ENCODE measurements around the gene FOXO3. TPM values are rescaled to one million over a fixed set of nuclear protein-coding genes. Genes with fewer than 3 reads are reported as not detected.
A peak's percentile ranks its signal among the peaks of the same experiment; 100 is the strongest.

FOXO3 gene
- total and polyA plus RNA-seq, 2 experiments from 2014 or later = 20.2 to 20.8 TPM

DNA sequence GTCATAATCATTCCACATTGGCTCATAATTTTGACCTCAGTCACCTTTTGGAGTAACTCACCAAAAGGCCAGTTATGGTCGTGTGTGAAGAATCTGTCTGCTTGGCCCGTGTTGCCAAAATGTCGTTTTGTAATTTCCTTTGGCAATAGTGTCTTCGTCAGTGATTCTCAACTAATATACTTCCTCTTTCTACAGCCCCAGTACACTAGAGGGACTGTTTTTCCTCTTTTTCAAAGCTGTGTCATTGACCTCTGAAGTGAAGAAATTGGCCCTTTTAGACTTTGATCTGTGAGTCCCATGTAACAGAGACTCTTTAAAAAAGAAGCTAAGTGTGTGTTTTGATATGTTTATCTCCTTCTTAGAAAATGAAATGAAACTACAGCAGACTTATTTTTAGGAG is 5.2 kb downstream of the FOXO3 start:
- Histone ChIP-seq H3K27me3 (peaks cover 18% of the 10 kb centered on the region), H3K9me3 (ENCODE audit: low read depth) (no peaks in the 10 kb centered on the region), H3K4me3 (no peak overlapping the region), H3K4me1 (ENCODE audit: low read depth) (peaks cover 20% of the 10 kb centered on the region), H3K27ac (no peak overlapping the region), H3K36me3 (peaks cover 4% of the 10 kb centered on the region)
- DNase-seq (ENCODE audit: low read depth in 1 of 2, low spot score in 1 of 2) = peak in 1 of 2 donors; percentile 81
- TF ChIP-seq, protein P1, sequence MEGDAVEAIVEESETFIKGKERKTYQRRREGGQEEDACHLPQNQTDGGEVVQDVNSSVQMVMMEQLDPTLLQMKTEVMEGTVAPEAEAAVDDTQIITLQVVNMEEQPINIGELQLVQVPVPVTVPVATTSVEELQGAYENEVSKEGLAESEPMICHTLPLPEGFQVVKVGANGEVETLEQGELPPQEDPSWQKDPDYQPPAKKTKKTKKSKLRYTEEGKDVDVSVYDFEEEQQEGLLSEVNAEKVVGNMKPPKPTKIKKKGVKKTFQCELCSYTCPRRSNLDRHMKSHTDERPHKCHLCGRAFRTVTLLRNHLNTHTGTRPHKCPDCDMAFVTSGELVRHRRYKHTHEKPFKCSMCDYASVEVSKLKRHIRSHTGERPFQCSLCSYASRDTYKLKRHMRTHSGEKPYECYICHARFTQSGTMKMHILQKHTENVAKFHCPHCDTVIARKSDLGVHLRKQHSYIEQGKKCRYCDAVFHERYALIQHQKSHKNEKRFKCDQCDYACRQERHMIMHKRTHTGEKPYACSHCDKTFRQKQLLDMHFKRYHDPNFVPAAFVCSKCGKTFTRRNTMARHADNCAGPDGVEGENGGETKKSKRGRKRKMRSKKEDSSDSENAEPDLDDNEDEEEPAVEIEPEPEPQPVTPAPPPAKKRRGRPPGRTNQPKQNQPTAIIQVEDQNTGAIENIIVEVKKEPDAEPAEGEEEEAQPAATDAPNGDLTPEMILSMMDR (IDR thresholded peaks at IDR 0.05; ENCODE audit: low read depth, low read length) = peak; percentile 22

DNA sequence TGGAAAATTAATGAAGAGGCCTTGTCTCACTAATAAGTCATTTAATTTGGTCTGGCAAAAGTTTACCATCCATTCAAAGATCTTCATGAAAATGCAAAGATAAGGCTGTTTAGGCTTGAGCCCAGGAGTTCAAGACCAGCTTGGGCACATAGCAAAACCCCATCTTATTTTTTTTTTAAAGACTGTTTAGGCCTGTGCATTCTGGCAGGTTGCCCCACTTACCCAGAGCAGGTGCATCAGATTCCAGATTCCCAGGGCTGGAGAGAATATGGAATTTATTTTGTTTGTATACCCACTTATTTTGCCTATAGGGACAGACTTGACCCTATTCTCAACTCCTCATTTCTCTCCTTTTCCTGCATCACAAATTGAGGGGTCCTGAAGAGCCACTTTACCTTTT is 5.7 kb downstream of the FOXO3 start:
- TF ChIP-seq, protein P1 (IDR thresholded peaks at IDR 0.05; ENCODE audit: low read depth, low read length) = no peak
- Histone ChIP-seq H3K27ac (no peak overlapping the region), H3K36me3 (peaks cover 4% of the 10 kb centered on the region), H3K9me3 (ENCODE audit: low read depth) (no peaks in the 10 kb centered on the region), H3K4me1 (ENCODE audit: low read depth) (peaks cover 20% of the 10 kb centered on the region), H3K4me3 (no peak overlapping the region), H3K27me3 (peaks cover 18% of the 10 kb centered on the region)
- DNase-seq (ENCODE audit: low read depth in 1 of 2, low spot score in 1 of 2) = no peak

DNA sequence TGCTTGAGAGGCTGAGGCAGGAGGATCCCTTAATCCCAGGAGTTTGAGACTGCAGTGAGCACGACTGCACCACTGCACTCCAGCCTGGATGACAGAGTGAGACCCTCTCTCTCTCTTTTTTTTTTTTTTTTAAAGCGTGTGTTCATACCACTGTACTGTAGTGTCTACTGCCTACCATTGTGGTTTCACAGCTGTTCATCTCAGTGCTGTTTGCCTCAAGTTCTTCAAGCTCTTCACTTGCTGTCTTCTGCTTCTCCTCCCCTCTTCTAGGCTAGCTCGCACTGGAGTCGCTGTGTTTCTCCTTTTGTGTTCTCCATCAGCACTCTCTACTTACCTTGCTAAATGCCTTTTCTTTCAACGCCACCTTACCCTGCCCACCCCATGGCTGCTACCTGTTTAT is 7.4 kb downstream of the FOXO3 start:
- Histone ChIP-seq H3K4me1 (ENCODE audit: low read depth) (peaks cover 14% of the 10 kb centered on the region), H3K27ac (no peak overlapping the region), H3K27me3 (peaks cover 18% of the 10 kb centered on the region), H3K4me3 (no peak overlapping the region), H3K9me3 (ENCODE audit: low read depth) (no peaks in the 10 kb centered on the region), H3K36me3 (peaks cover 4% of the 10 kb centered on the region)
- DNase-seq (ENCODE audit: low read depth in 1 of 2, low spot score in 1 of 2) = no peak
- TF ChIP-seq, protein P1 (IDR thresholded peaks at IDR 0.05; ENCODE audit: low read depth, low read length) = no peak

DNA sequence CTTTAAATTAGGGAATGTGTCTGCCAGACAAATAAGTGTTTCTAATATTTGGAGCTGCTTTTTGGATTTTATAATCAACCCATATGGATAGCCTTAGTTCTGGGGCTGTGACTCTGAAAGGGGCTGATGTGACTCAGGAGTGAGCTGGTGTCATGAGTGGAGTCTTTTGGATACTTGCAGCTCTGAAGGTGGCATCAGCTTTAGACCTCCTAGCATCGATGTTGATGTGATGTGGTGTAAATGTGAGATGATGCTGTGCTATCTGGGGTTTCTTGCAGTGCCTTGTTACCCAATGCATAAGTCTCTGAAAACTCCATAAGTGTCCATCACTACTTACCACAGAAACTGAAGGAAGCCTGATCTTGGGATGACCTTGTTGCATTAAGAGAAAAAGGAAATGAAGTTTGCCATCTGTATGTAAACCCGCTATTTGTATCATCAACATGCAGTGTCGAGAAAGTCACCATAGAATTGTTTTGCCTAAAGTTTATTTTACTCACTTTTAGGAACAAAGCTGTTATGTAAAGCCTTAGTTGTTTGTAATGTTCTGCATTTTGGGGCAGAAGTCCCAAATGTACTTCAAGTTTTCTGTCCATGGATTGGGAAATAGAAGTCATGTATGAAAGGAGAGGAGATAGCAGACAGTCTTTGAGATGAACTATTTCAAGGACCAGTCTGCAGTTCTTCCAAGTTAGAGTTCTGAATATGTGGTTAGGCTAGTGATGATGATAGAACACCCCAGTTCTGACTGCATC is 8.0 kb downstream of the FOXO3 start:
- DNase-seq (ENCODE audit: low read depth in 1 of 2, low spot score in 1 of 2) = no peak
- H3K9me3 ChIP-seq (ENCODE audit: low read depth) = no peaks in the 10 kb centered on the region
- TF ChIP-seq, protein P1 (IDR thresholded peaks at IDR 0.05; ENCODE audit: low read depth, low read length) = no peak
- peaks cover 4% of the 10 kb centered on the region for H3K36me3 ChIP-seq
- peaks cover 12% of the 10 kb centered on the region for H3K4me1 ChIP-seq (ENCODE audit: low read depth)
- H3K27me3 ChIP-seq = peaks cover 18% of the 10 kb centered on the region
- H3K4me3 ChIP-seq = no peak overlapping the region
- H3K27ac ChIP-seq = no peak overlapping the region

DNA sequence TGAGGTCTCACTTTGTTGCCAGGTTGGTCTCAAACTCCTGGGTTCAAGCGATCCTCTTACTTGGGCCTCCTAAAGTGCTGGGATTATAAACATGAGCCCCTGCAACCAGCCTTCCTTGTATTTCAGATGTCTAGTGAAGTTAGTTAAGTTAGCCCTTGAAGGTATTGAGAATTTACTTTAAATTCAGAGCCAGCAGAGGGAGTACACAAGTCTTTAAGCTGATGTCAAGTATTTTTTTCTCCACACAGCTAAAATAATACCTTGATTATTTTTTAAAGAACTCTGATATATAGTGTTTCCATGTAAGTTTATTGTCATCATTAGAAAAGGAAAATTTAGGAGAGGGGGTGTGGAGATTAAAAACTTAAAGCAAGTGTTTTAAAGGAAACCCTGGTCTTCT is 9.8 kb downstream of the FOXO3 start:
- DNase-seq (ENCODE audit: low read depth in 1 of 2, low spot score in 1 of 2) = no peak
- H3K4me3 ChIP-seq = no peak overlapping the region
- H3K27ac ChIP-seq = no peak overlapping the region
- H3K36me3 ChIP-seq = peaks cover 4% of the 10 kb centered on the region
- H3K9me3 ChIP-seq (ENCODE audit: low read depth) = no peaks in the 10 kb centered on the region
- H3K4me1 ChIP-seq (ENCODE audit: low read depth) = peaks cover 21% of the 10 kb centered on the region
- TF ChIP-seq, protein P1 (IDR thresholded peaks at IDR 0.05; ENCODE audit: low read depth, low read length) = peak; percentile 12
- H3K27me3 ChIP-seq = peaks cover 2% of the 10 kb centered on the region

Data from cardiac muscle cell (in vitro differentiated cells and primary cell).